Keratinocyte (primary cell): ENCODE data around the gene OMP. TPM values are rescaled to one million over a fixed set of nuclear protein-coding genes. Genes with fewer than 3 reads are reported as not detected.

Source experiments
- DNase-seq: peaks from one replicate; pipeline ENCODE4 v3.0.0-alpha.2; 2011; ENCODE audit warnings: low read depth, missing footprints, low spot score
- FAIRE-seq: peaks from 2 replicates; lab custom pipeline; 2011; peaks lifted over from hg19 to GRCh38; lab: Jason Lieb, UNC
- H2AFZ ChIP-seq: 2 replicates; pipeline ENCODE4 v1.6.0; 2012; ENCODE audit warnings: low read length, control low read depth, inconsistent platforms; ENCODE audit not compliant: control insufficient read depth
- H3K27ac ChIP-seq: 2 replicates; pipeline ENCODE4 v1.5.1; 2011; ENCODE audit warnings: low read length; ENCODE audit not compliant: control insufficient read depth, insufficient read depth
- H3K27me3 ChIP-seq: 3 replicates; pipeline ENCODE4 v1.6.0; 2011; ENCODE audit warnings: low read length; ENCODE audit not compliant: control insufficient read depth, insufficient read depth; ENCODE audit errors: extremely low read depth
- H3K36me3 ChIP-seq, 2 experiments: 2 replicates in 1 of 2; 3 replicates in 1 of 2; pipeline ENCODE4 v1.5.1; 2011; ENCODE audit warnings: low read length in 2 of 2, mild to moderate bottlenecking in 1 of 2; ENCODE audit not compliant: control insufficient read depth in 2 of 2, insufficient read depth in 2 of 2; ENCODE audit errors: extremely low read depth in 1 of 2
- H3K4me1 ChIP-seq: 3 replicates; pipeline ENCODE4 v1.5.1; 2011; ENCODE audit warnings: low read length; ENCODE audit not compliant: control insufficient read depth, insufficient read depth; ENCODE audit errors: extremely low read depth
- H3K4me2 ChIP-seq: 3 replicates; pipeline ENCODE4 v1.6.0; 2011; ENCODE audit warnings: low read depth, low read length; ENCODE audit not compliant: control insufficient read depth, insufficient read depth; ENCODE audit errors: extremely low read depth
- H3K4me3 ChIP-seq, 3 experiments: fragments of 200-600 bp in 1 of 3; sonication (generic) in 1 of 3; 2 replicates in 2 of 3; 3 replicates in 1 of 3; pipeline ENCODE4 v1.5.1; 2011 to 2016; ENCODE audit warnings: low read length in 3 of 3, mild to moderate bottlenecking in 3 of 3, control low read depth in 2 of 3, inconsistent platforms in 1 of 3, low read depth in 1 of 3, mixed read lengths in 1 of 3, mixed run types in 1 of 3, moderate library complexity in 1 of 3; ENCODE audit not compliant: control insufficient read depth in 2 of 3, insufficient read depth in 2 of 3; ENCODE audit errors: extremely low read depth in 1 of 3
- H3K79me2 ChIP-seq: 2 replicates; pipeline ENCODE4 v1.6.0; 2012; ENCODE audit warnings: low read length; ENCODE audit not compliant: control insufficient read depth, insufficient read depth
- H3K9ac ChIP-seq: 3 replicates; pipeline ENCODE4 v1.6.0; 2011; ENCODE audit warnings: low read length; ENCODE audit not compliant: control insufficient read depth, insufficient read depth; ENCODE audit errors: extremely low read depth
- H3K9me1 ChIP-seq: 3 replicates; pipeline ENCODE4 v1.6.0; 2011; ENCODE audit warnings: low read length; ENCODE audit not compliant: control insufficient read depth, insufficient read depth; ENCODE audit errors: extremely low read depth
- H3K9me3 ChIP-seq: 2 replicates; pipeline ENCODE4 v1.5.1; 2012; ENCODE audit warnings: low read depth, low read length; ENCODE audit not compliant: control insufficient read depth
- H4K20me1 ChIP-seq: 3 replicates; pipeline ENCODE4 v1.6.0; 2011; ENCODE audit warnings: low read length; ENCODE audit not compliant: control insufficient read depth, insufficient read depth; ENCODE audit errors: extremely low read depth
- EZH2 ChIP-seq: IDR thresholded peaks from one replicate; pipeline ENCODE4 v1.6.1; 2012; ENCODE audit warnings: inconsistent platforms, mild to moderate bottlenecking, low read length, moderate library complexity
- dilution Hi-C: fragments of 300-500 bp; cut with MboI; formaldehyde crosslinking; loops from one replicate; pipeline ENCODE4 v1.7.0; 2020; ENCODE audit warnings: low sequenced_read_pairs; ENCODE audit not compliant: extremely low pct_ligation_motif_present
- polyA plus RNA-seq, 5 experiments: library from polyadenylated mRNA; depleted of rRNA in 3 of 5; stranded (reverse) in 3 of 5; stranded (forward) in 1 of 5; unstranded in 1 of 5; fragments of >200 nt; gene quantifications; 1 replicate in 1 of 5; 2 replicates in 3 of 5; 3 replicates in 1 of 5; pipeline versions ENCODE4 v1.2.1 to v1.2.3, GENCODE V29; 2011 to 2012; ENCODE audit warnings: missing spikeins in 2 of 5, low read depth in 1 of 5, low replicate concordance in 1 of 5
- TF ChIP-seq, protein P1 (sequence below), 3 experiments: IDR thresholded peaks in 1 of 3; conservative IDR thresholded peaks in 1 of 3; optimal IDR thresholded peaks in 1 of 3; 2 replicates in 2 of 3; 3 replicates in 1 of 3; pipeline versions ENCODE3 to v1.5.1; 2011; ENCODE audit warnings: low read length in 3 of 3, mild to moderate bottlenecking in 3 of 3, moderate library complexity in 2 of 3, control low read depth in 1 of 3, inconsistent platforms in 1 of 3; ENCODE audit not compliant: insufficient read depth in 2 of 3; ENCODE audit errors: extremely low read depth in 1 of 3

Gene OMP
- polyA plus RNA-seq, 1 donor (not counting 4 experiments of a cell fraction or from before 2014, with no cell fraction given): not detected

DNA sequence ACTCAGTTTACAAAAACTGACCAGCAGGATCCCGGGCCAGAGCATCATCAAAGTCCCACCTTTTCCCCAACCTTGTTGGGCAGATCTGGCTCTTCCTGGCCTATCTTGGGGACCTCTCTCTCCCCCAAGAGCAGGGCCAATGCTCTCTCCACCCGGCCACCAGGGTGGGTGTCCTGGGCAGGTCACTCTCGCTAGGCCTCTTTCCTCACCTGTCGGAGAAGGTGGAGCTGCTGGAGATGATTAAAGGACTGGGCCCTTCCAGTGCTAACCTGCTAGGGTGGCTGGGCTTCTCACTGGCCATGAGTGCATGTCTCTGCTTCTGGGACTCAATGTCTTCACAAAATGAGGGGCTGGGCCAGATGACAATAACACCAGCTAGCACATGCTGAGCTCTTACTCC lies 38.8 kb upstream of the OMP start:
- Histone ChIP-seq H3K27me3 (peaks cover 8% of the 10 kb centered on the region), H3K9ac (no peak overlapping the region), H2AFZ (no peak overlapping the region), H3K4me2 (no peak overlapping the region), H3K27ac (no peak overlapping the region), H3K36me3 (no peaks in the 10 kb centered on the region), H3K4me1 (peaks cover 8% of the 10 kb centered on the region), H3K9me3 (no peaks in the 10 kb centered on the region), H3K4me3 (no peak overlapping the region), H3K9me1 (peaks cover 2% of the 10 kb centered on the region), H3K79me2 (no peaks in the 10 kb centered on the region), H4K20me1 (no peaks in the 10 kb centered on the region)
- TF ChIP-seq, protein P1, sequence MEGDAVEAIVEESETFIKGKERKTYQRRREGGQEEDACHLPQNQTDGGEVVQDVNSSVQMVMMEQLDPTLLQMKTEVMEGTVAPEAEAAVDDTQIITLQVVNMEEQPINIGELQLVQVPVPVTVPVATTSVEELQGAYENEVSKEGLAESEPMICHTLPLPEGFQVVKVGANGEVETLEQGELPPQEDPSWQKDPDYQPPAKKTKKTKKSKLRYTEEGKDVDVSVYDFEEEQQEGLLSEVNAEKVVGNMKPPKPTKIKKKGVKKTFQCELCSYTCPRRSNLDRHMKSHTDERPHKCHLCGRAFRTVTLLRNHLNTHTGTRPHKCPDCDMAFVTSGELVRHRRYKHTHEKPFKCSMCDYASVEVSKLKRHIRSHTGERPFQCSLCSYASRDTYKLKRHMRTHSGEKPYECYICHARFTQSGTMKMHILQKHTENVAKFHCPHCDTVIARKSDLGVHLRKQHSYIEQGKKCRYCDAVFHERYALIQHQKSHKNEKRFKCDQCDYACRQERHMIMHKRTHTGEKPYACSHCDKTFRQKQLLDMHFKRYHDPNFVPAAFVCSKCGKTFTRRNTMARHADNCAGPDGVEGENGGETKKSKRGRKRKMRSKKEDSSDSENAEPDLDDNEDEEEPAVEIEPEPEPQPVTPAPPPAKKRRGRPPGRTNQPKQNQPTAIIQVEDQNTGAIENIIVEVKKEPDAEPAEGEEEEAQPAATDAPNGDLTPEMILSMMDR (optimal IDR thresholded peaks at IDR 0.05 in 1 of 3, IDR thresholded peaks at IDR 0.05 in 1 of 3, conservative IDR thresholded peaks at IDR 0.05 in 1 of 3; ENCODE audit: extremely low read depth in 1 of 3, insufficient read depth in 2 of 3, low read length in 3 of 3): no peak
- TF ChIP-seq EZH2: no peak
- dilution Hi-C loops: no loop called here
- FAIRE-seq (no peak), DNase-seq (no peak)

DNA sequence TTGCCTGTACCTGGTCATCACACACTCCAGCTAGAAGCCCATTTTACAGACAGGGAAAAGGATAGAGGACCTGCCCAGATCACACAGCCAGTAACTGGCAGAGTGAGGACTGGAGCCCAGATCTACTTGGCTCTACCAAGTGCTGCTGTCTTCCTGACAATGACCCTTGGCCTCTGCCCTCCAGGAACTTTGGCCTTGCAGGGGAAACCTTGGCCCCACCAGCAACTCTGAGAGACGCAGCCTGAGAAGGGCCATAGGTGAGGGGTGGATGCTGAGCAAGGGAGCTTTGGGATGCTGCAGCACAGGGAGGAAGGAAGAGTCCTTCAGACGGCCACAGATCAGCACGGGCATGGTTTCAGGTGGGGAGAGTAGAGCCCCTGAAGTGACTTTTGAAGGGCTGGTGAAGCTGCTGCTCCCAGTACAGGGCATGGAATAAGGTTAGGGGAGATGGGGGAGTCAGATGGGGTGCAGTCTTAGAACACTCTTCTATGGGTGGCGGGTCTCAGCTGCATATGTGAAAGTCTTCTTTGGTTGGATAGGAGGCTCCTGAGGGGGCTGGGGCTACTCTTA lies 37.9 kb upstream of the OMP start:
- Histone ChIP-seq H3K4me1 (peaks cover 8% of the 10 kb centered on the region), H3K9ac (no peak overlapping the region), H3K36me3 (no peaks in the 10 kb centered on the region), H3K9me3 (no peaks in the 10 kb centered on the region), H3K9me1 (peaks cover 2% of the 10 kb centered on the region), H3K4me2 (no peak overlapping the region), H4K20me1 (no peaks in the 10 kb centered on the region), H3K27me3 (peaks cover 16% of the 10 kb centered on the region), H3K79me2 (no peaks in the 10 kb centered on the region), H3K4me3 (no peak overlapping the region), H2AFZ (no peak overlapping the region), H3K27ac (no peak overlapping the region)
- dilution Hi-C loops: no loop called here
- DNase-seq: no peak
- TF ChIP-seq, protein P1 (optimal IDR thresholded peaks at IDR 0.05 in 1 of 3, IDR thresholded peaks at IDR 0.05 in 1 of 3, conservative IDR thresholded peaks at IDR 0.05 in 1 of 3; ENCODE audit: extremely low read depth in 1 of 3, insufficient read depth in 2 of 3, low read length in 3 of 3): no peak
- TF ChIP-seq EZH2: no peak
- no peak for FAIRE-seq
